B cell (primary cell): ENCODE results near the gene TAS2R39. TPM values are rescaled to one million over a fixed set of nuclear protein-coding genes. Genes with fewer than 3 reads are reported as not detected.

Source experiments
- ATAC-seq: fragments of 200-7000 bp; cut with Tn5 transposase; one replicate; pipeline ENCODE4 v1.10.0; 2021; ENCODE audit warnings: low read depth, mild to moderate bottlenecking, moderate number of reproducible peaks, moderate library complexity
- CTCF ChIA-PET: fragments of 350-600 bp; sonication (Branson Sonifier 250); formaldehyde crosslinking; loops from one replicate; lab custom pipeline; 2021; ENCODE audit warnings: antibody characterized with exemption, inconsistent platforms; lab: Charles Lee
- POLR2A ChIA-PET: fragments of 350-600 bp; sonication (Branson Sonifier 250); formaldehyde crosslinking; loops from one replicate; lab custom pipeline; 2021; ENCODE audit warnings: antibody characterized with exemption; lab: Charles Lee
- DNase-seq: peaks from one replicate; pipeline ENCODE4 v3.0.0; 2013
- H2AFZ ChIP-seq: 2 replicates; pipeline ENCODE4 v1.6.1; 2012; ENCODE audit warnings: mild to moderate bottlenecking, low read depth, low read length; ENCODE audit not compliant: insufficient read depth, poor library complexity, severe bottlenecking
- H3K27ac ChIP-seq, 2 donors: 1 replicate in 1 of 2; 2 replicates in 1 of 2; pipeline ENCODE4 v1.5.1; 2012 to 2013; ENCODE audit warnings: low read length in 2 of 2, mild to moderate bottlenecking in 2 of 2, moderate library complexity in 1 of 2
- H3K27me3 ChIP-seq, 4 experiments: fragments of 200-600 bp in 1 of 4; sonication (generic) in 1 of 4; replicated peaks in 1 of 4; 1 replicate in 2 of 4; 2 replicates in 2 of 4; pipeline versions ENCODE4 v1.6.1 to v1.7.0; 2013 to 2016; ENCODE audit warnings: low read length in 3 of 4, mild to moderate bottlenecking in 2 of 4, mixed read lengths in 1 of 4, moderate library complexity in 1 of 4; ENCODE audit not compliant: insufficient read depth in 4 of 4, control insufficient read depth in 3 of 4; ENCODE audit errors: control extremely low read depth in 1 of 4
- H3K36me3 ChIP-seq, 2 experiments: replicated peaks in 1 of 2; 1 replicate in 1 of 2; 2 replicates in 1 of 2; pipeline versions ENCODE4 v1.6.1 to v1.7.1; 2013; ENCODE audit warnings: low read length in 1 of 2; ENCODE audit not compliant: insufficient read depth in 2 of 2, control insufficient read depth in 1 of 2; ENCODE audit errors: control extremely low read depth in 1 of 2, extremely low read depth in 1 of 2
- H3K4me1 ChIP-seq, 2 donors: fragments of 200-600 bp in 1 of 2; sonication (generic) in 1 of 2; 1 replicate in 1 of 2; 2 replicates in 1 of 2; pipeline versions ENCODE4 v1.5.1 to v1.6.1; 2013 to 2017; ENCODE audit warnings: low read length in 2 of 2; ENCODE audit not compliant: control insufficient read depth in 2 of 2, insufficient read depth in 2 of 2
- H3K4me2 ChIP-seq: replicated peaks from 2 replicates; pipeline ENCODE3; 2012; ENCODE audit warnings: mild to moderate bottlenecking, low read depth, low read length; ENCODE audit not compliant: poor library complexity, severe bottlenecking
- H3K4me3 ChIP-seq, 5 experiments: fragments of 200-600 bp in 1 of 5; sonication (generic) in 1 of 5; 1 replicate in 3 of 5; 2 replicates in 2 of 5; pipeline versions ENCODE4 v1.5.1 to v1.7.0; 2011 to 2016; ENCODE audit warnings: low read length in 4 of 5, mild to moderate bottlenecking in 4 of 5, low read depth in 2 of 5, control low read depth in 1 of 5, moderate library complexity in 1 of 5; ENCODE audit not compliant: insufficient read depth in 1 of 5; ENCODE audit errors: control extremely low read depth in 1 of 5, extremely low read depth in 1 of 5
- H3K79me2 ChIP-seq: fragments of 200-600 bp; sonication (generic); one replicate; pipeline ENCODE4 v1.6.0; 2016; ENCODE audit warnings: low read length; ENCODE audit not compliant: control insufficient read depth, insufficient read depth
- H3K9ac ChIP-seq: fragments of 200-600 bp; sonication (generic); 2 replicates; pipeline ENCODE4 v1.6.1; 2017; ENCODE audit warnings: mild to moderate bottlenecking, low read length, moderate library complexity
- H3K9me3 ChIP-seq, 3 donors: one replicate each; pipeline versions ENCODE4 v1.6.1 to v1.7.1; 2013; ENCODE audit warnings: low read length in 2 of 3; ENCODE audit not compliant: control insufficient read depth in 2 of 3, insufficient read depth in 1 of 3; ENCODE audit errors: control extremely low read depth in 1 of 3
- H4K20me1 ChIP-seq: 2 replicates; pipeline ENCODE4 v1.6.0; 2012; ENCODE audit warnings: mild to moderate bottlenecking, low read length; ENCODE audit not compliant: insufficient read depth, control insufficient read depth, poor library complexity, severe bottlenecking
- H3K27ac Mint-ChIP-seq: one replicate; pipeline ENCODE4 v1.8.0; 2021; ENCODE audit warnings: mixed read lengths
- H3K27me3 Mint-ChIP-seq: one replicate; pipeline ENCODE4 v1.8.0; 2021; ENCODE audit warnings: mixed read lengths
- H3K4me1 Mint-ChIP-seq: one replicate; pipeline ENCODE4 v1.8.0; 2021; ENCODE audit warnings: mixed read lengths
- H3K4me3 Mint-ChIP-seq: one replicate; pipeline ENCODE4 v1.8.0; 2021; ENCODE audit warnings: mixed read lengths
- H3K9me3 Mint-ChIP-seq: one replicate; pipeline ENCODE4 v1.8.0; 2022; ENCODE audit warnings: mixed read lengths; ENCODE audit not compliant: insufficient read depth
- EZH2 ChIP-seq: IDR thresholded peaks from 2 replicates; pipeline ENCODE4 v1.6.1; 2012; ENCODE audit warnings: borderline replicate concordance, low read depth, mild to moderate bottlenecking, moderate library complexity, low read length; ENCODE audit not compliant: insufficient read depth, poor library complexity, severe bottlenecking
- WGBS: methylation state at CpG from one replicate; pipeline ENCODE4 v1.1.5; 2013; ENCODE audit warnings: missing lambda C conversion rate; ENCODE audit not compliant: insufficient coverage; 5-methylcytosine and 5-hydroxymethylcytosine counted together
- intact Hi-C: fragments of 100-400 bp; cut with micrococcal nuclease; formaldehyde crosslinking; loops from one replicate; pipeline ENCODE4 v1.10.0; 2022
- polyA plus RNA-seq: library from polyadenylated mRNA; depleted of rRNA; stranded (reverse); fragments of >200 nt; gene quantifications from 2 replicates; pipeline ENCODE4 v1.2.3, GENCODE V29; 2012
- total RNA-seq, 2 donors: library from RNA; stranded (reverse); fragments of 120-200 nt in 1 of 2; gene quantifications; 1 replicate in 1 of 2; 2 replicates in 1 of 2; pipeline versions ENCODE4 v1.2.3 to v1.2.4, GENCODE V29; 2013 to 2022
- TF ChIP-seq, protein P1 (sequence below): fragments of 200-600 bp; IDR thresholded peaks from one replicate; pipeline ENCODE4 v1.8.0; 2022; ENCODE audit warnings: antibody characterized with exemption, mild to moderate bottlenecking

Gene TAS2R39
- total and polyA plus RNA-seq, 2 donors (not counting 1 experiment from before 2014, with no cell fraction given) = not detected

DNA sequence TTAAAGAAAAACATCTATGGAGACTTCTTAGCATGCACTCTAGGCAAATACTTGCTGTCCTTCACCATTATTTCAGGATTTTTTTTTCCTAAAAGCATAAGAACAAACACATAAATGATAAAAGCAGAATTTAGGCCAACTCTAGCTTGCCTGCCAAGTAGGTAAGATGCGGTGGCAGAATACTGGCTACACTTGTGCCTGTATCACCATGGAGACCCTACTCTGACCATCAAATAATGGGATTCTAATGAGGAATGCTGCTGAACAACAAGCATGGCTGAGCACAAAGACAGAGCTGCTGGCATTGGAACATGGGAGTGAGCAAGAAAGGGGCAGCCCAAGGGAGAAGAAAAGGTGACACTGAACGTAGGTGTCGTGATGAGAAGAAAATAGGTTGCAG is 20.2 kb downstream of the TAS2R39 start:
- Histone ChIP-seq H4K20me1 (no peaks in the 10 kb centered on the region), H3K4me3 (no peak overlapping the region), H3K9me3 (peaks cover 0 to 3% (median 0%) of the 10 kb centered on the region in 3 donors), H3K9ac (no peak overlapping the region), H3K4me2 (no peak overlapping the region), H3K27ac (no peak overlapping the region), H3K79me2 (no peaks in the 10 kb centered on the region), H3K36me3 (no peaks in the 10 kb centered on the region), H3K4me1 (peaks cover 25 to 26% of the 10 kb centered on the region in 2 donors), H2AFZ (no peak overlapping the region), H3K27me3 (no peaks in the 10 kb centered on the region)
- Mint-ChIP-seq H3K27me3 (no peaks in the 10 kb centered on the region), H3K4me1 (peaks cover 37% of the 10 kb centered on the region), H3K4me3 (peak overlapping the region; percentile 6), H3K9me3 (no peaks in the 10 kb centered on the region), H3K27ac (no peak overlapping the region)
- ATAC-seq = no peak
- TF ChIP-seq, protein P1, sequence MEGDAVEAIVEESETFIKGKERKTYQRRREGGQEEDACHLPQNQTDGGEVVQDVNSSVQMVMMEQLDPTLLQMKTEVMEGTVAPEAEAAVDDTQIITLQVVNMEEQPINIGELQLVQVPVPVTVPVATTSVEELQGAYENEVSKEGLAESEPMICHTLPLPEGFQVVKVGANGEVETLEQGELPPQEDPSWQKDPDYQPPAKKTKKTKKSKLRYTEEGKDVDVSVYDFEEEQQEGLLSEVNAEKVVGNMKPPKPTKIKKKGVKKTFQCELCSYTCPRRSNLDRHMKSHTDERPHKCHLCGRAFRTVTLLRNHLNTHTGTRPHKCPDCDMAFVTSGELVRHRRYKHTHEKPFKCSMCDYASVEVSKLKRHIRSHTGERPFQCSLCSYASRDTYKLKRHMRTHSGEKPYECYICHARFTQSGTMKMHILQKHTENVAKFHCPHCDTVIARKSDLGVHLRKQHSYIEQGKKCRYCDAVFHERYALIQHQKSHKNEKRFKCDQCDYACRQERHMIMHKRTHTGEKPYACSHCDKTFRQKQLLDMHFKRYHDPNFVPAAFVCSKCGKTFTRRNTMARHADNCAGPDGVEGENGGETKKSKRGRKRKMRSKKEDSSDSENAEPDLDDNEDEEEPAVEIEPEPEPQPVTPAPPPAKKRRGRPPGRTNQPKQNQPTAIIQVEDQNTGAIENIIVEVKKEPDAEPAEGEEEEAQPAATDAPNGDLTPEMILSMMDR = no peak
- TF ChIP-seq EZH2 = no peak
- intact Hi-C loops = no loop called here
- DNase-seq = no peak
- ChIA-PET POLR2A (no interaction called here), CTCF (interaction anchor here (1.0 to 1.9 kb wide), 3 partner anchors 12 to 195 kb away, joined by 3 to 13 read pairs (median 5); no protein-coding TSS in a partner anchor)
- WGBS = 100% methylated on average over 1 of the region's 3 CpGs

DNA sequence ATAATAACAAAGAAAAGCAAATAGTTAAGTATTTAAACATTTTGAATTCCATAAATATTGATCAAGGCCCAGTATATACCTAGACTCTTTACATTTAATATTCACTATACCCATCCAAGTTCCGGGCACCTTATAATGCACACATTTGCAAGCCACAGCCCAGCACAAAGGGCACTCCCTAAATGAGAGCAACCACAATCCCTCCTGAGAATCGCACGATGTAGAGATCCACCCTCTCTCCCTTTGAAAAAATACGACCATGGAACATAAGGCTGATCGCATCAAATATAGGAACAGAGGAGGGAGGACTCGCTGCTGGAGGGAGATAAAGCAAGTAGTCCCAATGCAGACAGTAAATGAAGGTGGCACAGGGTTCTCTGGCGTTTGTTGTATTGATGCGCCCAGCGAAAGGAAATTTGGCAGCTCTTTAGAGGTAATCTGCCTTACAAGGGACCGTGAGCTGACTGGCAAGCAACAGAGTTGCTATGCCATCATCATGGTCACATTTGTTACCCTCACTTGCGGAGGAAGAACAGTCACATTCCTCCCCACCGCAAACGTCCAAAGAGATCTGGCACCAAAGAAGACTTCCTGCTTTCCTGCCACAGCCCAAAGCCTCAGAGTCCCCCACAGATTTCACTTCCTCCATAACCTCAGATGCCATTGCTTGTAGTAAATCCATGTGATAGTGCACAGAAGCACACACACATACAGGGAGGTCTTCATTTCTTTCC is 22.5 kb downstream of the TAS2R39 start:
- intact Hi-C loops = loop anchor here (5.0 kb wide), 1 partner anchor 118 kb away; no protein-coding TSS in a partner anchor
- Histone ChIP-seq H3K9ac (peak overlapping the region; percentile 61), H3K4me3 (peak overlapping the region in 4 of 5 experiments; percentile 21 to 50 (median 34)), H3K79me2 (no peaks in the 10 kb centered on the region), H3K4me2 (peak overlapping the region; percentile 75), H4K20me1 (no peaks in the 10 kb centered on the region), H2AFZ (peak overlapping the region; percentile 11), H3K27ac (peak overlapping the region; percentile 0 to 64), H3K27me3 (no peaks in the 10 kb centered on the region), H3K36me3 (peaks cover 0 to 1% of the 10 kb centered on the region in 2 experiments), H3K4me1 (peaks cover 25 to 29% of the 10 kb centered on the region in 2 donors), H3K9me3 (peaks cover 0 to 5% (median 0%) of the 10 kb centered on the region in 3 donors)
- WGBS = 7% methylated on average over 9 of the region's 13 CpGs
- DNase-seq (peak; percentile 86), ATAC-seq (peak; percentile 86)
- Mint-ChIP-seq H3K27ac (peak overlapping the region; percentile 59), H3K4me1 (peaks cover 40% of the 10 kb centered on the region), H3K27me3 (no peaks in the 10 kb centered on the region), H3K9me3 (no peaks in the 10 kb centered on the region), H3K4me3 (peak overlapping the region; percentile 63)
- ChIA-PET CTCF (interaction anchor here (1.1 to 1.7 kb wide), 3 partner anchors 10 to 198 kb away, joined by 3 to 11 read pairs (median 5); no protein-coding TSS in a partner anchor), POLR2A (no interaction called here)
- no peak for TF ChIP-seq EZH2
- TF ChIP-seq, protein P1 = no peak
